Caco-2 (cell line): Measurements from ENCODE around the gene ITPR3. TPM values are rescaled to one million over a fixed set of nuclear protein-coding genes. Genes with fewer than 3 reads are reported as not detected.

ENCODE experiments used
- BruUV-seq: library from RNA; stranded (reverse); fragments of 400-500 nt; replicated peaks from 2 replicates; lab custom pipeline; 2021; lab: Mats Ljungman, UMichigan
- CTCF ChIA-PET: fragments of 300-600 bp; sonication (Branson Sonifier 250); formaldehyde crosslinking; loops from one replicate; lab custom pipeline; 2022; ENCODE audit warnings: antibody characterized with exemption; lab: Charles Lee
- POLR2A ChIA-PET: fragments of 300-600 bp; sonication (Branson Sonifier 250); formaldehyde crosslinking; loops from one replicate; lab custom pipeline; 2022; ENCODE audit warnings: antibody characterized with exemption; lab: Charles Lee
- DNase-seq, 2 experiments: peaks; one replicate each; pipeline versions ENCODE4 v3.0.0 to v3.0.0-alpha.2; 2020 to 2022
- H3K27me3 ChIP-seq: replicated peaks from 2 replicates; pipeline ENCODE4 v1.6.0; 2011; ENCODE audit warnings: low read length; ENCODE audit not compliant: control insufficient read depth, insufficient read depth
- H3K36me3 ChIP-seq: 2 replicates; pipeline ENCODE4 v1.5.1; 2011; ENCODE audit warnings: low read length; ENCODE audit not compliant: control insufficient read depth, insufficient read depth
- H3K4me1 ChIP-seq: fragments of 250-450 bp; sonication (Bioruptor Pico); 2 replicates; pipeline ENCODE4 v1.5.1; 2020; ENCODE audit warnings: mild to moderate bottlenecking
- H3K4me3 ChIP-seq: 2 replicates; pipeline ENCODE4 v1.5.1; 2011; ENCODE audit warnings: low read depth, mild to moderate bottlenecking, control low read depth, low read length
- H3K9me3 ChIP-seq: fragments of 250-450 bp; sonication (Bioruptor Pico); 2 replicates; pipeline ENCODE4 v1.5.1; 2020; ENCODE audit warnings: mild to moderate bottlenecking, moderate library complexity
- H3K27ac Mint-ChIP-seq: one replicate; pipeline ENCODE4 v1.8.0; 2022; ENCODE audit warnings: mixed read lengths; ENCODE audit not compliant: unreplicated experiment
- H3K27me3 Mint-ChIP-seq: one replicate; pipeline ENCODE4 v1.8.0; 2022; ENCODE audit warnings: mixed read lengths; ENCODE audit not compliant: insufficient read depth, unreplicated experiment
- H3K36me3 Mint-ChIP-seq: one replicate; pipeline ENCODE4 v1.8.0; 2022; ENCODE audit warnings: mild to moderate bottlenecking, mixed read lengths; ENCODE audit not compliant: insufficient read depth, unreplicated experiment
- H3K4me1 Mint-ChIP-seq: one replicate; pipeline ENCODE4 v1.8.0; 2022; ENCODE audit warnings: low read depth, mixed read lengths; ENCODE audit not compliant: unreplicated experiment
- H3K4me3 Mint-ChIP-seq: one replicate; pipeline ENCODE4 v1.8.0; 2022; ENCODE audit warnings: mild to moderate bottlenecking, moderate library complexity, mixed read lengths; ENCODE audit not compliant: unreplicated experiment
- H3K9me3 Mint-ChIP-seq: one replicate; pipeline ENCODE4 v1.8.0; 2022; ENCODE audit warnings: mixed read lengths; ENCODE audit not compliant: unreplicated experiment
- CTCF ChIP-seq, 2 experiments: fragments of 200-600 bp in 1 of 2; IDR thresholded peaks; 1 replicate in 1 of 2; 2 replicates in 1 of 2; pipeline versions ENCODE4 v1.5.1 to v1.8.0; 2011 to 2022; ENCODE audit warnings: antibody characterized with exemption in 1 of 2, control low read depth in 1 of 2, inconsistent platforms in 1 of 2, low read depth in 1 of 2, low read length in 1 of 2, mild to moderate bottlenecking in 1 of 2, moderate library complexity in 1 of 2; ENCODE audit not compliant: insufficient read depth in 1 of 2, severe bottlenecking in 1 of 2, unreplicated experiment in 1 of 2
- intact Hi-C: fragments of 100-400 bp; cut with micrococcal nuclease; formaldehyde crosslinking; loops from one replicate; pipeline ENCODE4 v1.10.0; 2022; ENCODE audit not compliant: unreplicated experiment
- total RNA-seq: library from RNA; stranded (reverse); gene quantifications from 2 replicates; pipeline ENCODE4 v1.2.3, GENCODE V29; 2022

Gene ITPR3
- total RNA-seq, 1 experiment from 2014 or later, result 42.1 TPM

- no peaks in the 10 kb centered on the region for H3K27me3 Mint-ChIP-seq
- Histone ChIP-seq H3K4me1 (peaks cover 8% of the 10 kb centered on the region), H3K36me3 (peaks cover 8% of the 10 kb centered on the region), H3K9me3 (no peaks in the 10 kb centered on the region), H3K4me3 (no peak overlapping the region), H3K27me3 (no peaks in the 10 kb centered on the region)
- no peak overlapping the region for H3K4me3 Mint-ChIP-seq
- ChIA-PET POLR2A (no interaction called here), CTCF (interaction anchor here (0.7 kb wide), 1 partner anchor 102 kb away, joined by 4 read pairs; no protein-coding TSS in a partner anchor)
- peak overlapping the region; percentile 42 for H3K27ac Mint-ChIP-seq
- H3K9me3 Mint-ChIP-seq, result no peaks in the 10 kb centered on the region
- H3K4me1 Mint-ChIP-seq, result peaks cover 8% of the 10 kb centered on the region
- BruUV-seq, result no TSS peak
- no peak for DNase-seq
- intact Hi-C loops, result no loop called here
- no peak for TF ChIP-seq CTCF (IDR thresholded peaks at IDR 0.05; ENCODE audit: insufficient read depth in 1 of 2, low read depth in 1 of 2, low read length in 1 of 2, severe bottlenecking in 1 of 2, unreplicated experiment in 1 of 2)
- peaks cover 65% of the 10 kb centered on the region for H3K36me3 Mint-ChIP-seq
Measured at GRCh38 chr6:33691456-33692077, 70.4 kb downstream of the ITPR3 start.

- Mint-ChIP-seq H3K27ac (peak overlapping the region; percentile 42), H3K4me3 (no peak overlapping the region), H3K27me3 (no peaks in the 10 kb centered on the region), H3K9me3 (no peaks in the 10 kb centered on the region), H3K36me3 (peaks cover 72% of the 10 kb centered on the region), H3K4me1 (peaks cover 8% of the 10 kb centered on the region)
- ChIA-PET POLR2A (no interaction called here), CTCF (interaction anchor here (0.7 kb wide), 1 partner anchor 102 kb away, joined by 4 read pairs; no protein-coding TSS in a partner anchor)
- no peak overlapping the region for H3K4me3 ChIP-seq
- DNase-seq, result peak; percentile 51 to 62
- no peaks in the 10 kb centered on the region for H3K27me3 ChIP-seq
- H3K4me1 ChIP-seq, result peaks cover 8% of the 10 kb centered on the region
- H3K9me3 ChIP-seq, result no peaks in the 10 kb centered on the region
- TF ChIP-seq CTCF (IDR thresholded peaks at IDR 0.05; ENCODE audit: insufficient read depth in 1 of 2, low read depth in 1 of 2, low read length in 1 of 2, severe bottlenecking in 1 of 2, unreplicated experiment in 1 of 2), result no peak
- BruUV-seq, result no TSS peak
- H3K36me3 ChIP-seq, result peaks cover 8% of the 10 kb centered on the region
- intact Hi-C loops, result no loop called here
Measured at GRCh38 chr6:33692078-33692759, 71.1 kb downstream of the ITPR3 start.

- H3K27ac Mint-ChIP-seq, result peak overlapping the region; percentile 42
- H3K27me3 Mint-ChIP-seq, result no peaks in the 10 kb centered on the region
Measured at GRCh38 chr6:33692760-33693158, 71.6 kb downstream of the ITPR3 start.

More at GRCh38 chr6:33692760-33693158, 71.6 kb downstream of the ITPR3 start:
- intact Hi-C loops, result no loop called here
- Mint-ChIP-seq H3K36me3 (peaks cover 77% of the 10 kb centered on the region), H3K4me3 (no peak overlapping the region), H3K9me3 (no peaks in the 10 kb centered on the region), H3K4me1 (peaks cover 8% of the 10 kb centered on the region)
- CTCF ChIA-PET, result no interaction called here
- no peak for TF ChIP-seq CTCF (IDR thresholded peaks at IDR 0.05; ENCODE audit: insufficient read depth in 1 of 2, low read depth in 1 of 2, low read length in 1 of 2, severe bottlenecking in 1 of 2, unreplicated experiment in 1 of 2)
- DNase-seq, result no peak
- Histone ChIP-seq H3K36me3 (peaks cover 9% of the 10 kb centered on the region), H3K27me3 (no peaks in the 10 kb centered on the region), H3K4me3 (no peak overlapping the region), H3K4me1 (peaks cover 8% of the 10 kb centered on the region), H3K9me3 (no peaks in the 10 kb centered on the region)
- BruUV-seq, result no TSS peak
- POLR2A ChIA-PET, result no interaction called here
